Kasumi-1 (cell line): ENCODE results near the gene MARCHF5.
A peak's percentile ranks its signal among the peaks of the same experiment; 100 is the strongest.
"Not testable (repeated sequence)": the region's sequence is repeated elsewhere in the genome, so short reads cannot be mapped to it uniquely, and the experiment has no call there.

ENCODE experiments used
- DNase-seq, 2 experiments: peaks; one replicate each; lab custom pipeline; 2025; lab: John Stamatoyannopoulos, UW

The MARCHF5 gene

DNA sequence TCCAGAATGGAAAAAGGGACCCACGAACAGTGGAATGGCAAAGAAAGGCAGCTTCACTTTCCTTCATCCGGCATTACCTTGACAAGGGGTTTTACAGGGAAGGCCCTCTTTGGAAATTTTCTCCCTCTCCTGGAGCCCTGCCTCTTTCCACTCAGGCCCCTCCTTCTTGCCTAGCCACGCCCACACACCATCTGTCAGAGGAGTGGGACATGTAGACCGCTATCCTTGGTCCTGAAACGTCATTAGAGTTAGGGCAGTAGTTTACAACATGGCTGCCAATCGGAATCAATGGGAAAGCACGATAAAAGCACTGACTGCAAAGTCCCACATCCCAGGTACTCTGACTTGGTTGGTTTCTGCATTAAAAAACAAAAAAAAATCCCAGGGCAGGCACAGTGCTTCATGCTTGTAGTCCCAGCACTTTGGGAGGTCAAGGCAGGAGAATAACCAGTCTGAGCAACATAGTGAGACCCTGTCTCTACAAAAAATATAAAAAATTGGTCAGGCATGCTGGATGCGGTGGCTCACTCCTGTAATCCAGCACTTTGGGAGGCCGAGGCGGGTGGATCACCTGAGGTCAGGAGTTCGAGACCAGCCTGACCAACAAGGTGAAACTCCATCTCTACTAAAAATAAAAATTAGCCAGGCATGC, 96.4 kb downstream of the MARCHF5 start:
- peak; percentile 79 to 85 for DNase-seq

DNA sequence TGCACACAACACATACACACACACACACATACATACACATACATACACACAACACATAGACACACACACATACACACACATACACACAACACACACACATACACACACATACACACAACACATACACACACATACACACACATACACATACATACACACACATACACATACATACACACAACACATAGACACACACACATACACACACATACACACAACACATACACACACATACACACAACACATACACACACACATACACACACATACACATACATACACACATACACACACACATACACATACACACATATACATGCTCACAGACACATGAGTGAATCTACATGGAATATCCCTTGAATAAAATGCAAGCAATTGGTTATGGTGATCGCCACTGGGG, 102.2 kb downstream of the MARCHF5 start:
- not testable (repeated sequence) for DNase-seq

DNA sequence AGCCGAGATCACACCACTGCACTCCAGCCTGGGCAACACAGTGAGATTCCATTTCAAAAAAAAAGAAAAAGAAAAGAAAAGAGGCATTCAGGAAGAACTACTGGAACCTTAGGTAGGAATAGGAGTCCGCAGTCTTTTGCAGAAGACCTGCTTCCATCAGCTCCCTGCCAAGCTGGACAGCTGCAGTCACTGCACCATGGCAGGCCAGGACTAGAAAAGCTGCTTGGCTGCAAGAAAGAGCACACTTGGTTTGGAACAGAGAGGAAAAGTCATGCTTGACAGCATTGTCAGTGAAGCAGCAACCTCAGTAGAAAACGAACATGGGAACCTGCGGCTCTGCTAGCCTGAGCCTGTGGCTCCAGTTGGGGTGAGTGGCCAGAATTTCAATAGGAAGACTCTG, 104.3 kb downstream of the MARCHF5 start:
- no peak for DNase-seq

DNA sequence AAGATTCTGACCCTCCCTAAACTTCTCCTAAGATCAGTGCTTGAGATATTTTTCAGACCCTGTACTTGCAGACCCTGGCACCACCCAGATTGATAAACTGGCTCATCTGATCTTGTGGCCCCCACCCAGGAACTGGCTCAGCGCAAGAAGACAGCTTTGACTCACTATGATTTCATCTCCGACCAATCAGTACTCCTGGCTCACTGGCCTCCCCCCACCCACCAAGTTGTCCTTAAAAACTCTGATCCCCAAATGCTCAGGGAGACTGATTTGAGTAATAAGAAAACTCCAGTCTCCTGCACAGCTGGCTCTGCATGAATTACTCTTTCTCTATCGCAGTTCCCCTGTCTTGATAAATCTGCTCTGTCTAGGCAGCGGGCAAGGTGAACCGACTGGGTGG, 111.3 kb downstream of the MARCHF5 start:
- DNase-seq, result not testable (repeated sequence)
